Stimulated activated CD8-positive, alpha-beta memory T cell treated with anti-CD3 and anti-CD28 coated beads, Interleukin-15, amount 100 ng/mL, for 48 hours (primary cell): Measurements from ENCODE around the gene FMN2.

Experiments
- DNase-seq, 2 donors: peaks; one replicate each; pipeline ENCODE4 v3.0.0-alpha.2; 2020; ENCODE audit warnings: low read depth in 2 of 2

FMN2 gene

GRCh38 chr1:240098534-240098933 is 6.9 kb downstream of the FMN2 start:
- no peak for DNase-seq

- DNase-seq = no peak
Observed at GRCh38 chr1:240099329-240099728, 7.6 kb downstream of the FMN2 start.

- DNase-seq = no peak
Observed at GRCh38 chr1:240099748-240100147, 8.1 kb downstream of the FMN2 start.

- no peak for DNase-seq
Observed at GRCh38 chr1:240100371-240100934, 8.8 kb downstream of the FMN2 start.

- DNase-seq = no peak
Observed at GRCh38 chr1:240101306-240101705, 9.6 kb downstream of the FMN2 start.

DNA sequence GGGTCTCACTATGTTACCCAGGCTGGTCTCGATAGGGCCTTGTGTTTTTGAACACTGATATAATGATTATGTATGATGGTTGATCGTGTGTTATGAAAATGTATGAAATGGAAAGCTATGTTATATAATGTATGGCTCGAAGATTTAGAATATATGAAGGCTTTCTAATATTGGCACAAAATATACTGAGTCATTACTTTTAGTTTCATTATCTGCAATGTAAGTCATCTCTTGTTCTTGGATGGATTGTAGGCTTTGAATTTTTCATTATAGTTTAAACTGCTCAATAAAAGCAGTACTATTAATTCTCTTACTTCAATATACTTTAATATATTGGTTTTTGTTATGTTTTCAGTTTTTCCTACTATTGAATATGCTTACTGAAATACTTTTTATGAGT is 10.1 kb downstream of the FMN2 start:
- DNase-seq = no peak

DNA sequence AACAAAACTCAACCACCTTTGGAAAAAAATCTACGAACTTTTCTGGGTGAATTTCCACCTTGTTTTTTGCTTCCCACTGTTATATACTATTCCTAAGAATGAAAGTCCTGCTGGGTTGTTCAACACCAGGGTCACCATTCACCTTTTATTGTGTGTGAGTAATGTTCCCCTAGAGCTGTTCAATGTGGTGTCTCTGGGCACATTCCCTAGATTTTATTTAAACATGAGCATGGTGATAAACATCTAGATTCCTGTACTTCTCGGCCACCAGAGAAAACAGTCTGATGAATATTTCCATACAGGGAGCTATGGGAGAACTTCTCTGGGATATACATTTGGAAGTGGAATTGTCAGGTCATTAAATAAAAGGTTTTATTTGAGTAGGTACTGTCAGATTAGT is 13.0 kb downstream of the FMN2 start:
- DNase-seq = no peak

- no peak for DNase-seq
Observed at GRCh38 chr1:240107058-240107684, 15.5 kb downstream of the FMN2 start.

GRCh38 chr1:240109130-240109529 is 17.4 kb downstream of the FMN2 start:
- no peak for DNase-seq

DNA sequence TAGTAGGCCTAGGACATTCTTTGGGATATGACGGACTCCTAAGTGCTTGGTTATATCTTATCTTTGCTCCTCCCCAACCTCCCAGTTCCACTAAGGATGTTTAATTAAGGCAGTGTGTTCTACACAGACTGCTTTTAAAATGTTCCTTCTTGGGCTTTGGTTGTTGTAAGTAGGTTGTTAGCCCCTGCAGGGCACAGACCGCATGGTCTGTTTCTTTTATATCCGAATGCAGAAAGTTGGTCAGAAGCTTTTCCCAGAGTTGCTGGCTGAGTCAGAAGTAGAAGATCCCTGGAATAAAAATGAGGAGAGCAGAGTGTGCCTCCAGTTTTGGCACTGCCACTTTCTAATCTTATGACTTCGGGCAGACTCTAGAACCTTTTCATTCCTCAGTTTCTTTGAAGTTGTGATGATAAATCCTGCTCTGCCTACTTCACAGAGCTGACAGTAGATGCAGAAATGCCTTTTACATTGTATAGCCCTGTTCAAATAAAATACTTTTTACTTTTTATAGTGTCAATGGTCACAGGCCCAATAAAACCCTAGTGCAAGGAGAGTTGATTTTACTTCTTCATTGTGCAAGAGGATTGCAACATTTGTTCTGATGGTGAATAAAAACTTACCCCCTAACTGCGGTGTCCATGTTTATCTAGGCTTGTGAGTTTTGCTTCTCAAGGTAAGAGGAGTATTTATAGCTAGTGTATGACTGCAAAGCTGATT is 18.4 kb downstream of the FMN2 start:
- no peak for DNase-seq

DNA sequence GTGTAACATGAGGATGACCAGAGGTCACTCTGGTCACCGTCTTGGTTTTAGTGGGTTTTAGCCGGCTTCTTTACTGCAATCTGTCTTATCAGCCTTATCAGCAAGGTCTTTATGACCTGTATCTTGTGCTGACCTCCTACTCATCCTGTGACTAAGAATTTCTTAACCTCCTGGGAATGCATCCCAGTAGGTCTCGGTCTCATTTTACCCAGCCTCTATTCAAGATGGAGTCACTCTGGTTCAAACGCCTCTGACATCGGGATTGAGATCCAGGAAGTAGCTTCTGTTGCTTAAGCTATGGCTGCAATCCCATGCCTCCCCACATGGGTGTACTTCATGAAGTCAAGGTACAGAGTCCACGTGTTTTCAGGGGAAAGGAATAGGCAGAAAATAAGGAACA is 19.9 kb downstream of the FMN2 start:
- no peak for DNase-seq

DNA sequence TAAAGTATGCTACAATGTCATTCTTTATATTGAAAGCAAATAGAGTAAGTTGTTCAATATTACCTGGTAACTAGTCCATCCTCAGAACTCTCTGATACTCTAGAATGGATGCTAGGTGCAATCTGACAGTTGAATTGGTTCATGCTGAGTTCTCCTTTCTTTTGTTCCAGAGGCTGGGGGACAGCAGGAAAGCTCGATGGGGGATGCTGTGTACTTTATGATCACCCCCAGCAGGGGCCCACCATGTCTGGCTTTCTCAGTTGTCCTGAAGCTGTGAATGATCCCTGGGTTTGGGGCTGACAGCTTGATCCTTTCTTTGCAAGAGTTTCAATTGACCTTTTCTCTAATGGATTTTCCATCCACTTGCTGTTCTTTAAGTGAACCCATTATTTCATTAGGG is 22.5 kb downstream of the FMN2 start:
- DNase-seq = no peak

- DNase-seq = no peak
Observed at GRCh38 chr1:240115831-240116230, 24.1 kb downstream of the FMN2 start.

GRCh38 chr1:240116831-240117769 is 25.4 kb downstream of the FMN2 start:
- DNase-seq = no peak

DNA sequence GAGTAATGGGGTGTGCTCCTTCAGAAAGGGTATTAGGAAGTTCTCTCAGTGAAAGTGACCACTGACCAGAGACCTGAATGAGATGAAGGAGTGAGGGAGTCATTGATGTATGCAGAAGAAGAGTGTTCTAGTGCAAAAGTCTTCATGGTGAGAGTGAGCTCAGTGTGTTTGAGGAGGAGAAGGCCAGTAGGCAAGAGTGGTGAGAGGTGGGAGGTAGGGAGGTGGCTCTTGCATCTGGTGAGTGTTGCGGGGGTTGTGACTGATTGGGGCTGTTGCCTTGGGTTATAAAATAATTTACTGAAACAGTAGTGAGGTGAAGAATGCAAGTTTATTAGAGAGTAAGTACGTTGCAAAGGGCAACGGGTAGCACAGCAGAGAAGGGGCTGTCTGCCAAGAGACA is 26.2 kb downstream of the FMN2 start:
- no peak for DNase-seq

- DNase-seq = no peak
Observed at GRCh38 chr1:240122639-240123613, 31.2 kb downstream of the FMN2 start.

DNA sequence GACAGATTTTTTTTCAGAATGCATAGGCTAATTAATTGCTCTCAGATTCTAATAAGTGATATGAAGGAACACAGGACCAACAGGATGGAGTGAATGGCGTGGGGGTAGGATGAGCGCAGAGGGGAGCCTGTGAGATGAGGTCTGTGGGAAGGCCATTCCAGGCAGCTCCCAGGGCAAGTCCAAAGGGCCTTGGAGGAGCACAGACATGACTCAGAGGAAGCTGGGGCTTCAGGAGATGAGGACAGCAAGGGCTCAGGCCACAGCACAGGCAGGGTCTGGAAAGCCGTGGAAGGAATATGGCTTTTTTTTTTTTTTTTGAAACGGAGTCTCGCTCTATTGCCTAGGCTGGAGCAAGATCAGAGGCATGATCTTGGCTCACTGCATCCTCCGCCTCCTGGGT is 35.1 kb downstream of the FMN2 start:
- no peak for DNase-seq

DNA sequence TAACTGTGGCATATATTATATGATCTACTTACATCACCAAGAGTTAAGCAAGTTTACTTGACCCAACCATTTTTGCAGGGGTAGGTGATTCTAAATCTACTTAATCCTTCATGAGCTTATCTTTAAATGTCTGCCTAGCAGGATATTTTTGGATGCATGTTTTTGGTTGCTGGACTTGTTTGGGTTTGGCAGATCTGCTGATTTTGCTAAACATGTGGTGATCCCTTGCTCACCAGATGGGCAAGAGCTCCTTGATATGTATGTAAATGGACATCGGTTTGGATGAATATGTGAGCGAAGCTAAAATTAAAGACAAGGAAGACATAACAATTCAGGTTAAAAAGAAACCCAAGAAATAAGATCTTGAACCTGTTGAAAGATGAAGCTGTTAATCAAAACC is 36.7 kb downstream of the FMN2 start:
- DNase-seq = no peak

DNA sequence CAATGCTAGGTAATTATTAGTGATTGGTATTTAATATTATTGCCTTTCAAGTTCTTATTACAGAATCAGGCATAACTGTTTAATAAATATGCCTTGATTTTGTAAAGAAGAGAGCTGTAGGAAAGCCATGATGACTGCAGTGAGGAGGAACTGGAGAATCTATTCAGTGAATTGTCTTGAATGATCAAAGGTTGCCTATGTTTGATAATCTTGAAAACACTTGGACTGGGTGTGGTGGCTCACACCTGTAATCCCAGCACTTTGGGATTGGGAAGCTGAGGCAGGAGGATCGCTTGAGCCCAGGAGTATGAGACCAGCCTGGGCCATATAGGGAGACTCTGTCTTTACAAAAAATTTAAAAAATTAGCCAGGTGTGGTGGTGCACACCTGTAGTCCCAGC is 42.4 kb downstream of the FMN2 start:
- DNase-seq = no peak

- DNase-seq = no peak
Observed at GRCh38 chr1:240134596-240134995, 42.9 kb downstream of the FMN2 start.

DNA sequence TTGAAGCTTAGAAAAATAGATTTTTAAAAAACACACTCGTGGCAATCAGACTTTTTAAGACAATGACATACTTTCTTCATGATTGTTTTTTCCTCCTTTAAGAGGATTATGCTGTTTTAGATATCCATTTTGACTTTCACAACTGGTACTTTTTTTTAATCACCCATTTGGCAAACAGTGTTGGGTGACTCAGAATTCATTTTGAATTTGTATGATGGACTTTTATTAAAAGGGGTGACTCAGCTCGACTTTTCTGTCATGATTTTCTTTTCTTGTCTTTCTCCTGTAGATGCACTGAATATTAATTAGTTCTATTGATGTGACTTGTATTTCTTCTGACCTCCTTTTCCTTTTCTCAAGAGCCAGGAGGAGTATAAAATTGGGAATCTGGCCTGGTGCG is 44.7 kb downstream of the FMN2 start:
- no peak for DNase-seq
